Mammary epithelial cell (primary cell): Measurements from ENCODE around the gene FNDC3B.

Experiments
- EZH2 ChIP-seq: IDR thresholded peaks from 2 replicates; pipeline ENCODE4 v1.6.1; 2012; ENCODE audit warnings: low read length, inconsistent platforms, borderline replicate concordance
- TF ChIP-seq, protein P1 (sequence below), 2 donors: IDR thresholded peaks in 1 of 2; conservative IDR thresholded peaks in 1 of 2; 2 replicates each; pipeline ENCODE4 v1.5.1; 2011 to 2012; ENCODE audit warnings: inconsistent platforms in 2 of 2, low read length in 2 of 2, mild to moderate bottlenecking in 2 of 2, control low read depth in 1 of 2, low read depth in 1 of 2; ENCODE audit not compliant: insufficient read depth in 1 of 2; ENCODE audit errors: extremely low read depth in 1 of 2

DNA sequence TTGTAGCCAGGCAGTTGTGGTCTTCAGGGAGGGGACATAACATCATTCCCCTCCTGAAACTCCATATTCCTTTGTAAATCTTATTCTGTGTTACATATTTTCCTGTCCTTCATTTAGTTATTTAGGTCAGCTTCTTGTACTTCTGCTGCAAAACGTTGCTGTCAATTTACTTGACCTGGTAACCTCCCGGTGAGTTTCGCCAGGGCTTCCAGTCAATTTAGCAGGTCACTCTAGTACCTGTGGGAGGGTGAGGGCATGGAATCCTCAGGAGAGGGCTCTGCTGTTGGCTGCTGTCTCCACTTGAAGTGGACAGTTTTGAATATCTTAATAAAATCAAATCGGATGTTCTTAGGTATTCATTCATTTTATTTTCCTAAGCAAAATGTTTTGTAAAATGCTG, 29.6 kb downstream of the FNDC3B start:
- TF ChIP-seq, protein P1, sequence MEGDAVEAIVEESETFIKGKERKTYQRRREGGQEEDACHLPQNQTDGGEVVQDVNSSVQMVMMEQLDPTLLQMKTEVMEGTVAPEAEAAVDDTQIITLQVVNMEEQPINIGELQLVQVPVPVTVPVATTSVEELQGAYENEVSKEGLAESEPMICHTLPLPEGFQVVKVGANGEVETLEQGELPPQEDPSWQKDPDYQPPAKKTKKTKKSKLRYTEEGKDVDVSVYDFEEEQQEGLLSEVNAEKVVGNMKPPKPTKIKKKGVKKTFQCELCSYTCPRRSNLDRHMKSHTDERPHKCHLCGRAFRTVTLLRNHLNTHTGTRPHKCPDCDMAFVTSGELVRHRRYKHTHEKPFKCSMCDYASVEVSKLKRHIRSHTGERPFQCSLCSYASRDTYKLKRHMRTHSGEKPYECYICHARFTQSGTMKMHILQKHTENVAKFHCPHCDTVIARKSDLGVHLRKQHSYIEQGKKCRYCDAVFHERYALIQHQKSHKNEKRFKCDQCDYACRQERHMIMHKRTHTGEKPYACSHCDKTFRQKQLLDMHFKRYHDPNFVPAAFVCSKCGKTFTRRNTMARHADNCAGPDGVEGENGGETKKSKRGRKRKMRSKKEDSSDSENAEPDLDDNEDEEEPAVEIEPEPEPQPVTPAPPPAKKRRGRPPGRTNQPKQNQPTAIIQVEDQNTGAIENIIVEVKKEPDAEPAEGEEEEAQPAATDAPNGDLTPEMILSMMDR (conservative IDR thresholded peaks at IDR 0.05 in 1 of 2, IDR thresholded peaks at IDR 0.05 in 1 of 2; ENCODE audit: extremely low read depth in 1 of 2, insufficient read depth in 1 of 2, low read depth in 1 of 2, low read length in 2 of 2): no peak
- no peak for TF ChIP-seq EZH2
